Epithelial cell of esophagus (primary cell): Measurements from ENCODE around the gene GNAZ.
A peak's percentile ranks its signal among the peaks of the same experiment; 100 is the strongest.

Source experiments
- DNase-seq: peaks from one replicate; pipeline ENCODE4 v3.0.0; 2010; ENCODE audit warnings: low read depth
- H3K4me3 ChIP-seq: 2 replicates; pipeline ENCODE4 v1.5.1; 2011; ENCODE audit warnings: mild to moderate bottlenecking, low read length, control low read depth
- CTCF ChIP-seq: IDR thresholded peaks from 2 replicates; pipeline ENCODE4 v1.5.1; 2011; ENCODE audit warnings: low read depth, mild to moderate bottlenecking, low read length, control low read depth, inconsistent platforms; ENCODE audit not compliant: insufficient read depth; ENCODE audit errors: missing control alignments

Gene GNAZ

GRCh38 chr22:23138584-23139435 lies 68.5 kb downstream of the GNAZ start:
- peak; percentile 76 for DNase-seq
- no peak overlapping the region for H3K4me3 ChIP-seq
- TF ChIP-seq CTCF, result no peak

GRCh38 chr22:23140385-23140784 lies 70.1 kb downstream of the GNAZ start:
- no peak for DNase-seq
- no peak for TF ChIP-seq CTCF
- H3K4me3 ChIP-seq, result no peak overlapping the region

- no peak overlapping the region for H3K4me3 ChIP-seq
- TF ChIP-seq CTCF, result no peak
- DNase-seq, result no peak
Observed at GRCh38 chr22:23142546-23143105, 72.3 kb downstream of the GNAZ start.

GRCh38 chr22:23143119-23143518 lies 72.8 kb downstream of the GNAZ start:
- DNase-seq, result no peak

GRCh38 chr22:23144432-23144831 lies 74.1 kb downstream of the GNAZ start:
- H3K4me3 ChIP-seq, result no peak overlapping the region
- no peak for TF ChIP-seq CTCF
- DNase-seq, result no peak

More at GRCh38 chr22:23143119-23143518, 72.8 kb downstream of the GNAZ start:
- no peak for TF ChIP-seq CTCF
- H3K4me3 ChIP-seq, result no peak overlapping the region

GRCh38 chr22:23144932-23145877 lies 74.9 kb downstream of the GNAZ start, which contains the start of gene RAB36:
TSS of gene RAB36 (plus strand) at chr22:23145477. CDS start at chr22:23146617, 1,140 bp downstream.
- H3K4me3 ChIP-seq, result peak within 1 kb of the TSS; percentile 43
- DNase-seq, result peak; percentile 99
- TF ChIP-seq CTCF, result no peak
